HCT116 (cell line): ENCODE data around the gene SDC3. TPM values are rescaled to one million over a fixed set of nuclear protein-coding genes. Genes with fewer than 3 reads are reported as not detected.
A peak's percentile ranks its signal among the peaks of the same experiment; 100 is the strongest.

Experiments
- ATAC-seq: fragments of 200-7000 bp; cut with Tn5 transposase; 2 replicates; pipeline ENCODE4 v1.9.1; 2020; ENCODE audit warnings: mild to moderate bottlenecking, moderate library complexity
- BruUV-seq: library from RNA; stranded (reverse); fragments of 400-500 nt; replicated peaks from 2 replicates; lab custom pipeline; 2021; lab: Mats Ljungman, UMichigan
- CTCF ChIA-PET: fragments of 300-600 bp; sonication (Branson Sonifier 250); formaldehyde crosslinking; loops from one replicate; lab custom pipeline; 2021; ENCODE audit warnings: antibody characterized with exemption; lab: Charles Lee
- POLR2A ChIA-PET: fragments of 300-600, 350-600 bp; sonication (Branson Sonifier 250); formaldehyde crosslinking; loops from one replicate; lab custom pipeline; 2021; ENCODE audit warnings: antibody characterized with exemption; lab: Charles Lee
- RAD21 ChIA-PET, 2 experiments: fragments of 300-600 bp; sonication (Branson Sonifier 250); formaldehyde crosslinking; loops; one replicate each; lab custom pipeline; 2023; ENCODE audit warnings: low total read pairs in 2 of 2; ENCODE audit not compliant: uncharacterized antibody in 2 of 2, unreplicated experiment in 2 of 2, low non-redundant PET in 1 of 2; lab: Charles Lee
- DNase-seq: peaks from one replicate; pipeline ENCODE4 v3.0.0-alpha.2; 2010; ENCODE audit warnings: low read depth, low spot score
- H2AFZ ChIP-seq: fragments of 200-600 bp; shearing (Covaris generic), sonication (generic); 2 replicates; pipeline ENCODE4 v1.6.1; 2017; ENCODE audit warnings: low read depth, mixed run types, mixed read lengths, antibody characterized with exemption, low read length; ENCODE audit not compliant: poor library complexity, severe bottlenecking
- H3K27ac ChIP-seq: 2 replicates; pipeline ENCODE4 v1.5.1; 2012; ENCODE audit warnings: low read depth, low read length
- H3K27me3 ChIP-seq: fragments of 200-600 bp; sonication (generic); 2 replicates; pipeline ENCODE4 v1.6.1; 2016; ENCODE audit warnings: mixed run types, low read length, mixed read lengths; ENCODE audit not compliant: insufficient read depth
- H3K36me3 ChIP-seq, 2 experiments: fragments of 200-500 bp in 1 of 2; fragments of 200-600 bp in 1 of 2; sonication (Bioruptor generic) in 1 of 2; sonication (generic) in 1 of 2; 2 replicates each; pipeline versions ENCODE4 v1.5.1 to v1.6.1; 2014 to 2016; ENCODE audit warnings: low read length in 2 of 2, inconsistent platforms in 1 of 2, mixed read lengths in 1 of 2, mixed run types in 1 of 2; ENCODE audit not compliant: insufficient read depth in 2 of 2, control insufficient read depth in 1 of 2
- H3K4me1 ChIP-seq, 2 experiments: fragments of 200-600 bp in 1 of 2; sonication (generic) in 1 of 2; 2 replicates each; pipeline versions ENCODE4 v1.5.1 to v1.6.1; 2012 to 2017; ENCODE audit warnings: low read length in 2 of 2, inconsistent platforms in 1 of 2, mild to moderate bottlenecking in 1 of 2, mixed read lengths in 1 of 2, mixed run types in 1 of 2, moderate library complexity in 1 of 2; ENCODE audit not compliant: insufficient read depth in 2 of 2, control insufficient read depth in 1 of 2
- H3K4me2 ChIP-seq: fragments of 200-600 bp; sonication (generic); 2 replicates; pipeline ENCODE4 v1.6.1; 2017; ENCODE audit warnings: mixed run types, low read length, mixed read lengths
- H3K4me3 ChIP-seq, 2 experiments: fragments of 200-600 bp in 1 of 2; sonication (generic) in 1 of 2; replicated peaks in 1 of 2; 2 replicates each; pipeline ENCODE4 v1.5.1; 2011 to 2016; ENCODE audit warnings: low read length in 2 of 2, control low read depth in 1 of 2, low read depth in 1 of 2, mild to moderate bottlenecking in 1 of 2, mixed read lengths in 1 of 2, mixed run types in 1 of 2
- H3K79me2 ChIP-seq: fragments of 200-600 bp; sonication (generic); 2 replicates; pipeline ENCODE4 v1.6.1; 2017; ENCODE audit warnings: mild to moderate bottlenecking, mixed run types, low read length, moderate library complexity, mixed read lengths; ENCODE audit not compliant: insufficient read depth
- H3K9ac ChIP-seq: fragments of 200-600 bp; sonication (generic); 2 replicates; pipeline ENCODE4 v1.6.1; 2016; ENCODE audit warnings: low read length, mixed read lengths
- H3K9me2 ChIP-seq: fragments of 200-600 bp; sonication (generic), shearing (Covaris generic); 2 replicates; pipeline ENCODE4 v1.6.1; 2017; ENCODE audit warnings: mixed run types, mild to moderate bottlenecking, moderate library complexity; ENCODE audit not compliant: insufficient read depth
- H3K9me3 ChIP-seq, 2 experiments: fragments of 200-500 bp in 1 of 2; fragments of 200-600 bp in 1 of 2; sonication (Bioruptor generic) in 1 of 2; sonication (generic) in 1 of 2; 2 replicates each; pipeline ENCODE4 v1.6.1; 2014 to 2017; ENCODE audit warnings: low read length in 2 of 2, mixed read lengths in 2 of 2, inconsistent platforms in 1 of 2, low read depth in 1 of 2, mild to moderate bottlenecking in 1 of 2, mixed run types in 1 of 2, moderate library complexity in 1 of 2; ENCODE audit not compliant: control insufficient read depth in 1 of 2, insufficient read depth in 1 of 2
- H4K20me1 ChIP-seq: fragments of 200-600 bp; sonication (generic), shearing (Covaris generic); 2 replicates; pipeline ENCODE4 v1.6.1; 2017; ENCODE audit warnings: mixed run types, mild to moderate bottlenecking, moderate library complexity; ENCODE audit not compliant: insufficient read depth
- ATF3 ChIP-seq: IDR thresholded peaks from 2 replicates; pipeline ENCODE4 v1.6.1; 2012
- CBX3 ChIP-seq: IDR thresholded peaks from 2 replicates; pipeline ENCODE4 v1.6.1; 2012; ENCODE audit warnings: low read depth
- CEBPB ChIP-seq: IDR thresholded peaks from 2 replicates; pipeline ENCODE4 v1.6.1; 2012; ENCODE audit warnings: low read depth
- CTCF ChIP-seq, 3 experiments: fragments of 200-600 bp in 1 of 3; sonication (generic) in 1 of 3; IDR thresholded peaks in 2 of 3; conservative IDR thresholded peaks in 1 of 3; 2 replicates each; pipeline ENCODE4 v1.5.1; 2012 to 2017; ENCODE audit warnings: low read depth in 2 of 3, low read length in 2 of 3, antibody characterized with exemption in 1 of 3, borderline replicate concordance in 1 of 3, control low read depth in 1 of 3, mild to moderate bottlenecking in 1 of 3, mixed read lengths in 1 of 3, mixed run types in 1 of 3, moderate library complexity in 1 of 3; ENCODE audit not compliant: insufficient read depth in 1 of 3
- EGR1 ChIP-seq: IDR thresholded peaks from 2 replicates; pipeline ENCODE4 v1.6.1; 2012; ENCODE audit warnings: low read depth
- ELF1 ChIP-seq: IDR thresholded peaks from 2 replicates; pipeline ENCODE4 v1.6.1; 2012; ENCODE audit warnings: low read depth, borderline replicate concordance
- EZH2phosphoT487 ChIP-seq: fragments of 200-600 bp; IDR thresholded peaks from 2 replicates; pipeline ENCODE4 v1.6.1; 2018; ENCODE audit warnings: antibody characterized with exemption, borderline replicate concordance
- JUND ChIP-seq: IDR thresholded peaks from 2 replicates; pipeline ENCODE4 v1.6.1; 2012
- MAX ChIP-seq: IDR thresholded peaks from 2 replicates; pipeline ENCODE4 v1.6.1; 2012
- POLR2AphosphoS5 ChIP-seq: IDR thresholded peaks from 2 replicates; pipeline ENCODE4 v1.6.1; 2011; ENCODE audit warnings: mild to moderate bottlenecking, low read depth, low read length, moderate library complexity
- RAD21 ChIP-seq: IDR thresholded peaks from 2 replicates; pipeline ENCODE4 v1.6.1; 2012; ENCODE audit warnings: low read depth, mild to moderate bottlenecking
- REST ChIP-seq: IDR thresholded peaks from 2 replicates; pipeline ENCODE4 v1.6.1; 2012; ENCODE audit warnings: low read depth
- SIN3A ChIP-seq: IDR thresholded peaks from 2 replicates; pipeline ENCODE4 v1.6.1; 2012; ENCODE audit warnings: low read depth
- SRF ChIP-seq: IDR thresholded peaks from 2 replicates; pipeline ENCODE4 v1.6.1; 2012; ENCODE audit warnings: low read depth
- TCF7L2 ChIP-seq: IDR thresholded peaks from 2 replicates; pipeline ENCODE4 v1.7.0; 2011; ENCODE audit warnings: borderline replicate concordance, inconsistent platforms; ENCODE audit not compliant: insufficient read depth, insufficient read length; ENCODE audit errors: extremely low read depth
- ZBTB33 ChIP-seq: IDR thresholded peaks from 2 replicates; pipeline ENCODE4 v1.6.1; 2011; ENCODE audit warnings: mild to moderate bottlenecking, low read length, moderate library complexity; ENCODE audit not compliant: insufficient replicate concordance; ENCODE audit errors: extremely low read depth
- ZNF274 ChIP-seq: fragments of 200-500 bp; sonication (Bioruptor generic); IDR thresholded peaks from 2 replicates; pipeline ENCODE4 v1.6.1; 2014; ENCODE audit warnings: mild to moderate bottlenecking, low read depth, low read length, inconsistent platforms
- intact Hi-C: fragments of 100-400 bp; cut with micrococcal nuclease; formaldehyde crosslinking; loops from 2 replicates; pipeline ENCODE4 v1.10.0; 2022
- total RNA-seq: library from RNA; stranded (reverse); gene quantifications from one replicate; pipeline ENCODE4 v1.2.1, GENCODE V29; 2021; ENCODE audit not compliant: unreplicated experiment

Gene SDC3
- total RNA-seq, 1 experiment from 2014 or later = 40.1 TPM

GRCh38 chr1:30822966-30823581, 85.5 kb downstream of the SDC3 start:
- Histone ChIP-seq H3K9me3 (no peaks in the 10 kb centered on the region), H3K36me3 (no peaks in the 10 kb centered on the region), H3K9me2 (no peaks in the 10 kb centered on the region), H3K79me2 (no peaks in the 10 kb centered on the region), H3K9ac (no peak overlapping the region; the same call in 1 of the 2 replicates), H3K4me2 (peak overlapping the region; percentile 83), H3K4me1 (peaks cover 17% of the 10 kb centered on the region in 2 experiments), H4K20me1 (no peaks in the 10 kb centered on the region), H3K27me3 (peaks cover 17% of the 10 kb centered on the region; the same call in 1 of the 2 replicates), H3K27ac (no peak overlapping the region; the same call in 1 of the 2 replicates), H3K4me3 (no peak overlapping the region), H2AFZ (no peak overlapping the region)
- intact Hi-C loops = no loop called here
- no peak for DNase-seq
- CTCF ChIA-PET = interaction anchor here (0.7 to 1.7 kb wide), 2 partner anchors 22 to 87 kb away, joined by 3 to 10 read pairs; no protein-coding TSS in a partner anchor
- RAD21 ChIA-PET = interaction anchor here in 1 of 2 experiments (1.0 kb wide), 1 partner anchor 88 kb away, joined by 5 read pairs; no protein-coding TSS in a partner anchor
- POLR2A ChIA-PET = interaction anchor here (1.2 kb wide), 1 partner anchor 17 kb away, joined by 5 read pairs; no protein-coding TSS in a partner anchor
- no peak for ATAC-seq
- TF ChIP-seq ATF3 (no peak), JUND (no peak), EZH2phosphoT487 (no peak), ZBTB33 (no peak), CBX3 (no peak), POLR2AphosphoS5 (no peak), ZNF274 (no peak), ELF1 (no peak), CEBPB (no peak), RAD21 (no peak), CTCF (IDR thresholded peaks at IDR 0.05 in 2 of 3, conservative IDR thresholded peaks at IDR 0.05 in 1 of 3; ENCODE audit: borderline replicate concordance in 1 of 3, insufficient read depth in 1 of 3, low read depth in 2 of 3, low read length in 2 of 3) (no peak), EGR1 (no peak), SRF (no peak), TCF7L2 (no peak), MAX (no peak), REST (no peak), SIN3A (no peak)
- no TSS peak for BruUV-seq
